HFFc6 (cell line): ENCODE data around the gene ZNF358. TPM values are rescaled to one million over a fixed set of nuclear protein-coding genes. Genes with fewer than 3 reads are reported as not detected.

Experiments used
- DNase-seq: peaks from one replicate; pipeline ENCODE4 v3.0.0-alpha.2; 2018
- H3K27ac Mint-ChIP-seq: 2 replicates; pipeline ENCODE4 v1.8.0; 2020; ENCODE audit warnings: mild to moderate bottlenecking, mixed read lengths
- H3K27me3 Mint-ChIP-seq: 2 replicates; pipeline ENCODE4 v1.8.0; 2021; ENCODE audit warnings: mild to moderate bottlenecking, moderate library complexity, mixed read lengths; ENCODE audit not compliant: insufficient read depth
- H3K36me3 Mint-ChIP-seq: 2 replicates; pipeline ENCODE4 v1.8.0; 2021; ENCODE audit warnings: low read depth, mixed read lengths
- H3K4me1 Mint-ChIP-seq: 2 replicates; pipeline ENCODE4 v1.8.0; 2020; ENCODE audit warnings: low read depth, mixed read lengths
- H3K4me3 Mint-ChIP-seq: 2 replicates; pipeline ENCODE4 v1.8.0; 2020; ENCODE audit warnings: mild to moderate bottlenecking, moderate library complexity, mixed read lengths
- H3K9me3 Mint-ChIP-seq: 2 replicates; pipeline ENCODE4 v1.8.0; 2020; ENCODE audit warnings: mild to moderate bottlenecking, mixed read lengths
- total RNA-seq, 6 experiments: library from RNA; stranded (reverse); fragmentation: NEBNext Ultra II Directional; extraction: Animal tissue kit (Norgen Biotek cat#: 25700); gene quantifications; 2 replicates in 1 of 6; 3 replicates in 5 of 6; pipeline ENCODE4 v1.2.3, GENCODE V29; 2021
- TF ChIP-seq, protein P1 (sequence below): fragments of 200-600 bp; sonication (generic); IDR thresholded peaks from 2 replicates; pipeline ENCODE4 v1.5.0; 2021; ENCODE audit warnings: antibody characterized with exemption, mild to moderate bottlenecking

ZNF358 gene
- total RNA-seq, 6 experiments from 2014 or later, result 30.0 to 41.1 (median 35.8) TPM

DNA sequence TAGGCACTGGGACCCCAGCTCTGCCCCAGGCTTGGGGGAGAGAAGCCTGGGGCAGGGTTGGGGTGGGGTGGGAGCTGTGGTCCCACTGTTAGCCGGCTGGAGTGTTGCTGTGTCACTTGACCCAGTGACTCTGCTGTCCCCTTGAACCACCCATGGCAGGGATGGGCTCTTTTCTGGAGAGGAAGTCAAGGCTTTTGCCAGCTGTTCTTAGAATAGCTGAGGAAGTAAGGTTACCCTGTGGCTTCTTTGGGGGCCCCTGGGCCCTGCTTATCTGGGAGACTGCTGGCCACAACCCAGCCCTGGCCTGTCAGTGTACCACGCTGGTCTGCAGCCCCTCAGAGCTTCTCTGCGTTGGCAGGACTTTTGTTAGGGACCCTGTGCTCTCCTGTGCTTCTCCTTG is 28.7 kb downstream of the ZNF358 start:
- Mint-ChIP-seq H3K9me3 (no peaks in the 10 kb centered on the region), H3K36me3 (peaks cover 22% of the 10 kb centered on the region), H3K27ac (no peak overlapping the region), H3K27me3 (peaks cover 2% of the 10 kb centered on the region), H3K4me1 (no peaks in the 10 kb centered on the region), H3K4me3 (no peak overlapping the region)
- no peak for DNase-seq
- TF ChIP-seq, protein P1, sequence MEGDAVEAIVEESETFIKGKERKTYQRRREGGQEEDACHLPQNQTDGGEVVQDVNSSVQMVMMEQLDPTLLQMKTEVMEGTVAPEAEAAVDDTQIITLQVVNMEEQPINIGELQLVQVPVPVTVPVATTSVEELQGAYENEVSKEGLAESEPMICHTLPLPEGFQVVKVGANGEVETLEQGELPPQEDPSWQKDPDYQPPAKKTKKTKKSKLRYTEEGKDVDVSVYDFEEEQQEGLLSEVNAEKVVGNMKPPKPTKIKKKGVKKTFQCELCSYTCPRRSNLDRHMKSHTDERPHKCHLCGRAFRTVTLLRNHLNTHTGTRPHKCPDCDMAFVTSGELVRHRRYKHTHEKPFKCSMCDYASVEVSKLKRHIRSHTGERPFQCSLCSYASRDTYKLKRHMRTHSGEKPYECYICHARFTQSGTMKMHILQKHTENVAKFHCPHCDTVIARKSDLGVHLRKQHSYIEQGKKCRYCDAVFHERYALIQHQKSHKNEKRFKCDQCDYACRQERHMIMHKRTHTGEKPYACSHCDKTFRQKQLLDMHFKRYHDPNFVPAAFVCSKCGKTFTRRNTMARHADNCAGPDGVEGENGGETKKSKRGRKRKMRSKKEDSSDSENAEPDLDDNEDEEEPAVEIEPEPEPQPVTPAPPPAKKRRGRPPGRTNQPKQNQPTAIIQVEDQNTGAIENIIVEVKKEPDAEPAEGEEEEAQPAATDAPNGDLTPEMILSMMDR, result no peak

DNA sequence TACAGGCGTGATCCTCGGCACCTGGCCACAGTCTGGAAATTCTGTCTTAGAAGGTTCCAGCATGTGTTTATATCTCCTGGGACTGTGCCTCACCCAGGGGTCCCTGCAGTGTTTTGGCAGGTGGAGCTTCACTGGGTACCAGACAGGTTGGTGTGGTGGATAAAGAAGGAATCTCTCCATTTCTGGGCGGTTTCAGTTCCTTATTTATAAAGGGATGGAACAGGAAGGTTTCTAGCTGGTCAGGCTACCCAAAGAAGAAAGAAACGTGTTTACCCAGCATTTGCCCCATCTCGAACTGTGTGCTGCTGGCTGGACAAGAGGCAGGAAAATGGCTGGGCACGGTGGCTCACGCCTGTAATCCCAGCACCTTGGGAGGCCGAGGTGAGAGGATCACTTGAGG is 29.4 kb downstream of the ZNF358 start:
- Mint-ChIP-seq H3K36me3 (peaks cover 21% of the 10 kb centered on the region), H3K9me3 (no peaks in the 10 kb centered on the region), H3K27ac (no peak overlapping the region), H3K4me1 (no peaks in the 10 kb centered on the region), H3K27me3 (peaks cover 2% of the 10 kb centered on the region), H3K4me3 (no peak overlapping the region)
- TF ChIP-seq, protein P1, result no peak
- DNase-seq, result no peak

DNA sequence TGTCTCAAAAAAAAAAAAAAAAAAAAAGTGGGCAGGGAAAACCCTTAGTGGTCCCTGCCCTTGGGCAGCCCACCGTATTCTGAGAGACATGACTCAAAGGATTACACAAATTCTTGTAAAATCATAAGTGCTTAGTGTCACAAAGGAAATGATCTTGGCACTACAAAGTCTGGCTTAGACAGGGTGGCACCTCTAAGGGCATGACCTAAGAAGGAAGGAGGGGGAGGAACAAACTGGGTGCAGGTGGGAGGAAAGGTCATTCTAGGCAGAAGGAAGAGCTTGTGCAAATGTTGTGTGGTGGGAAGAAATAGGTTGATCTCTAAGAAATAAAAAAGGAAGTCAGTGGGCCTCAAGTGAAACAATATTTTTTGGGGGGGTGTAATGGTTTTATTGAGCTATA is 30.0 kb downstream of the ZNF358 start:
- Mint-ChIP-seq H3K4me1 (no peaks in the 10 kb centered on the region), H3K9me3 (no peaks in the 10 kb centered on the region), H3K27me3 (peaks cover 2% of the 10 kb centered on the region), H3K27ac (no peak overlapping the region), H3K36me3 (peaks cover 22% of the 10 kb centered on the region), H3K4me3 (no peak overlapping the region)
- TF ChIP-seq, protein P1, result no peak
- no peak for DNase-seq

DNA sequence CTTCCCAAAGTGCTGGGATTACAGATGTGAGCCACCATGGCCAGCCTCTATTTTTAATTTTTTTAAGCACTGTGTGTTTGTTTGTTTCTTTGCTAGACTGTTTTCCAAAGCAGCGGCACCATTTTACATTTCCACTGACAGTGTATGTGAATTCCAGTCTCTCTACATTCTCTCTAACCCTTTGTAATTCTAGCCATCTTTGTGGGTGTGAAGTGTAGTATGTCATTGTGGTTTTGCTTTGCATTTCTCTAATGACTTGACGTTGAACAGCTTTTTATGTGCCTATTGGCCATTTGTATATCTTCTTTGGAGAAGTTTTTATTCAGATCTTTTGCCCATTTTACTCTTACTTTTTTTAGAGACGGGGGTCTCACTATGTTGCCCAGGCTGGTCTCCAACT is 31.3 kb downstream of the ZNF358 start:
- H3K9me3 Mint-ChIP-seq, result no peaks in the 10 kb centered on the region
- H3K27me3 Mint-ChIP-seq, result peaks cover 2% of the 10 kb centered on the region
- DNase-seq, result no peak
- H3K4me3 Mint-ChIP-seq, result no peak overlapping the region
- TF ChIP-seq, protein P1, result no peak
- no peak overlapping the region for H3K27ac Mint-ChIP-seq
- H3K36me3 Mint-ChIP-seq, result peaks cover 23% of the 10 kb centered on the region
- H3K4me1 Mint-ChIP-seq, result no peaks in the 10 kb centered on the region

DNA sequence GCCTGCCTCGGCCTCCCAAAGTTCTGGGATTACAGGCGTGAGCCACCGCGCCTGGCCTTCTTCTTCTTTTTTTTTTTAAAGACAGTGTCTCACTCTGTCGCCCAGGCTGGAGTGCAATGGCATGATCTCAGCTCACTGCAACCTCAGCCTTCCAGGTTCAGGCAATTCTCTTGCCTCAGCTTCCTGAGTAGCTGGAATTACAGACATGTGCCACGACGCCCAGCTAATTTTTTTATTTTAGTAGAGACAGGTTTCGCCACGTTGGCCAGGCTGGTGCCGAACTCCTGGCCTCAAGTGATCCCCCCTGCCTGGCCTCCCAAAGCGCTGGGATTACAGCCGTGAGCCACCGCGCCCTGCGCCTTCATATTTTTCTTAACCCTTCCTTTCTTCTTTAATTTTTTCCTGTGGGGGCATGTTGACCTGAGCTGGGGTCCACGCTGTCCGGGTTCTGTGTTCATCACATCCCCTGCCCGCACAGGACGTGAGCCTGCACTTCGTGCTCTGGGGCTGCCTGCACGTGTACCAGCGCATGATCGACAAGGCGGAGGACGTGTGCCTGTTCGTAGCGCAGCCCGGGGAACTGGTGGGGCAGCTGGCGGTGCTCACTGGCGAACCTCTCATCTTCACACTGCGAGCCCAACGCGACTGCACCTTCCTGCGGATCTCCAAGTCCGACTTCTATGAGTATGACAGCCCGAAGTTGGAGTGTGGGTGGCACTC is 33.7 kb downstream of the ZNF358 start:
- H3K9me3 Mint-ChIP-seq, result no peaks in the 10 kb centered on the region

More for the DNA sequence above, 33.7 kb downstream of the ZNF358 start:
- H3K27ac Mint-ChIP-seq, result no peak overlapping the region
- TF ChIP-seq, protein P1, result no peak
- no peaks in the 10 kb centered on the region for H3K4me1 Mint-ChIP-seq
- H3K4me3 Mint-ChIP-seq, result no peak overlapping the region
- peaks cover 25% of the 10 kb centered on the region for H3K36me3 Mint-ChIP-seq
- DNase-seq, result no peak
- peaks cover 2% of the 10 kb centered on the region; the same call in 1 of the 2 replicates for H3K27me3 Mint-ChIP-seq
